HUES6 (cell line): ENCODE data around the gene PITX2.
"Not testable (repeated sequence)": the region's sequence is repeated elsewhere in the genome, so short reads cannot be mapped to it uniquely, and the experiment has no call there.

Source experiments
- H3K27ac ChIP-seq: 2 replicates; pipeline ENCODE4 v1.7.0; 2013; ENCODE audit warnings: low read depth, mild to moderate bottlenecking, low read length, inconsistent platforms
- H3K27me3 ChIP-seq: 2 replicates; pipeline ENCODE4 v1.6.1; 2013; ENCODE audit warnings: low read length; ENCODE audit not compliant: control insufficient read depth, insufficient read depth
- H3K36me3 ChIP-seq: 2 replicates; pipeline ENCODE4 v1.6.1; 2013; ENCODE audit warnings: low read length; ENCODE audit not compliant: control insufficient read depth, insufficient read depth
- H3K4me1 ChIP-seq: 2 replicates; pipeline ENCODE4 v1.6.1; 2013; ENCODE audit warnings: low read length; ENCODE audit not compliant: control insufficient read depth, insufficient read depth
- H3K4me3 ChIP-seq: 2 replicates; pipeline ENCODE4 v1.5.1; 2013; ENCODE audit warnings: low read depth, low read length
- H3K9ac ChIP-seq: one replicate; pipeline ENCODE4 v1.6.1; 2013; ENCODE audit warnings: mild to moderate bottlenecking, low read length
- H3K9me3 ChIP-seq: 2 replicates; pipeline ENCODE4 v1.6.1; 2013; ENCODE audit warnings: low read depth, low read length; ENCODE audit not compliant: control insufficient read depth, insufficient read depth

The PITX2 gene

GRCh38 chr4:110605077-110605476, 17.8 kb downstream of the PITX2 start:
- no peaks in the 10 kb centered on the region for H3K9me3 ChIP-seq
- H3K27me3 ChIP-seq: peaks cover 21% of the 10 kb centered on the region; the same call in 1 of the 2 replicates
- H3K36me3 ChIP-seq: no peaks in the 10 kb centered on the region; the same call in 1 of the 2 replicates
- peaks cover 14% of the 10 kb centered on the region for H3K4me1 ChIP-seq
- H3K9ac ChIP-seq: no peak overlapping the region
- no peak overlapping the region for H3K4me3 ChIP-seq
- no peak overlapping the region for H3K27ac ChIP-seq

GRCh38 chr4:110602061-110602460, 20.8 kb downstream of the PITX2 start:
- Histone ChIP-seq H3K27ac (no peak overlapping the region), H3K36me3 (peaks cover 5% of the 10 kb centered on the region; the same call in 1 of the 2 replicates), H3K9me3 (peaks cover 8% of the 10 kb centered on the region), H3K4me3 (no peak overlapping the region), H3K4me1 (no peaks in the 10 kb centered on the region), H3K9ac (no peak overlapping the region), H3K27me3 (no peaks in the 10 kb centered on the region)

GRCh38 chr4:110597582-110597981, 25.3 kb downstream of the PITX2 start:
- no peak overlapping the region for H3K9ac ChIP-seq
- H3K27me3 ChIP-seq: no peaks in the 10 kb centered on the region
- H3K9me3 ChIP-seq: peaks cover 21% of the 10 kb centered on the region
- peaks cover 5% of the 10 kb centered on the region; the same call in 1 of the 2 replicates for H3K36me3 ChIP-seq
- H3K4me1 ChIP-seq: no peaks in the 10 kb centered on the region
- H3K4me3 ChIP-seq: no peak overlapping the region
- no peak overlapping the region for H3K27ac ChIP-seq

GRCh38 chr4:110596431-110596830, 26.4 kb downstream of the PITX2 start:
- peaks cover 21% of the 10 kb centered on the region for H3K9me3 ChIP-seq
- H3K4me3 ChIP-seq: no peak overlapping the region
- H3K27ac ChIP-seq: no peak overlapping the region
- no peaks in the 10 kb centered on the region for H3K27me3 ChIP-seq
- no peaks in the 10 kb centered on the region for H3K4me1 ChIP-seq
- peaks cover 5% of the 10 kb centered on the region; the same call in 1 of the 2 replicates for H3K36me3 ChIP-seq
- no peak overlapping the region for H3K9ac ChIP-seq

- peaks cover 21% of the 10 kb centered on the region for H3K9me3 ChIP-seq
- no peak overlapping the region for H3K27ac ChIP-seq
- no peaks in the 10 kb centered on the region for H3K4me1 ChIP-seq
- H3K36me3 ChIP-seq: peaks cover 5% of the 10 kb centered on the region; the same call in 1 of the 2 replicates
- H3K4me3 ChIP-seq: no peak overlapping the region
- H3K27me3 ChIP-seq: no peaks in the 10 kb centered on the region
- no peak overlapping the region for H3K9ac ChIP-seq
Observed at GRCh38 chr4:110595583-110595982, 27.3 kb downstream of the PITX2 start.

- Histone ChIP-seq H3K4me3 (no peak overlapping the region), H3K36me3 (no peaks in the 10 kb centered on the region), H3K9ac (no peak overlapping the region), H3K27ac (no peak overlapping the region), H3K4me1 (no peaks in the 10 kb centered on the region), H3K9me3 (no peaks in the 10 kb centered on the region), H3K27me3 (no peaks in the 10 kb centered on the region)
Observed at GRCh38 chr4:110589297-110589696, 33.6 kb downstream of the PITX2 start.

- Histone ChIP-seq H3K36me3 (no peaks in the 10 kb centered on the region), H3K4me1 (no peaks in the 10 kb centered on the region), H3K27ac (no peak overlapping the region), H3K4me3 (no peak overlapping the region), H3K9ac (no peak overlapping the region), H3K27me3 (no peaks in the 10 kb centered on the region), H3K9me3 (no peaks in the 10 kb centered on the region)
Observed at GRCh38 chr4:110587666-110588285, 35.1 kb downstream of the PITX2 start.

GRCh38 chr4:110586131-110586850, 36.6 kb downstream of the PITX2 start:
- Histone ChIP-seq H3K9ac (no peak overlapping the region), H3K36me3 (no peaks in the 10 kb centered on the region)

GRCh38 chr4:110576696-110577095, 46.2 kb downstream of the PITX2 start:
- H3K4me1 ChIP-seq, H3K36me3 ChIP-seq, H3K9ac ChIP-seq, H3K4me3 ChIP-seq, H3K27me3 ChIP-seq, H3K27ac ChIP-seq, H3K9me3 ChIP-seq: not testable (repeated sequence)

More at GRCh38 chr4:110586131-110586850, 36.6 kb downstream of the PITX2 start:
- Histone ChIP-seq H3K4me3 (no peak overlapping the region), H3K9me3 (no peaks in the 10 kb centered on the region), H3K27ac (no peak overlapping the region), H3K4me1 (no peaks in the 10 kb centered on the region), H3K27me3 (no peaks in the 10 kb centered on the region)
